Stomach (tissue), 9 donors: ENCODE measurements around the gene KIF3B. TPM values are rescaled to one million over a fixed set of nuclear protein-coding genes. Genes with fewer than 3 reads are reported as not detected.

Experiments
- DNase-seq, 2 donors: peaks; one replicate each; pipeline versions ENCODE4 v3.0.0 to v3.0.0-alpha.2; 2013 to 2019
- H3K27ac ChIP-seq, 5 donors: fragments of 200-600 bp in 4 of 5; sonication (generic) in 4 of 5; one replicate each; pipeline ENCODE4 v1.5.1; 2013 to 2019; ENCODE audit warnings: mild to moderate bottlenecking in 1 of 5, moderate library complexity in 1 of 5
- H3K27me3 ChIP-seq, 3 donors: fragments of 200-600 bp; sonication (generic); one replicate each; pipeline ENCODE4 v1.5.1; 2017 to 2019; ENCODE audit warnings: mixed run types in 1 of 3
- H3K36me3 ChIP-seq, 4 donors: fragments of 200-600 bp; sonication (generic); 1 replicate in 3 of 4; 2 replicates in 1 of 4; pipeline ENCODE4 v1.5.1; 2016 to 2019
- H3K4me1 ChIP-seq, 4 donors: fragments of 200-600 bp; sonication (generic); one replicate each; pipeline ENCODE4 v1.5.1; 2016 to 2019
- H3K4me3 ChIP-seq, 4 donors: fragments of 200-600 bp; sonication (generic) in 3 of 4; one replicate each; pipeline ENCODE4 v1.5.1; 2016 to 2019; ENCODE audit warnings: mild to moderate bottlenecking in 1 of 4
- H3K9me3 ChIP-seq, 4 donors: fragments of 200-600 bp; sonication (generic); one replicate each; pipeline ENCODE4 v1.5.1; 2016 to 2019
- CTCF ChIP-seq, 7 experiments: fragments of 450-650 bp in 4 of 7; fragments of 200-600 bp in 3 of 7; sonication (generic) in 3 of 7; IDR thresholded peaks; one replicate each; pipeline ENCODE4 v1.5.1; 2016 to 2019; ENCODE audit warnings: antibody characterized with exemption in 7 of 7, control low read depth in 2 of 7, mild to moderate bottlenecking in 1 of 7
- EP300 ChIP-seq: sonication (generic); formaldehyde crosslinking; IDR thresholded peaks from one replicate; pipeline ENCODE4 v1.6.1; 2017; ENCODE audit warnings: antibody characterized with exemption
- POLR2A ChIP-seq, 4 donors: fragments of 450-650 bp; IDR thresholded peaks; one replicate each; pipeline ENCODE4 v1.6.1; 2016; ENCODE audit warnings: antibody characterized with exemption in 4 of 4, control low read depth in 2 of 4, mild to moderate bottlenecking in 1 of 4, moderate library complexity in 1 of 4
- POLR2AphosphoS5 ChIP-seq, 3 donors: sonication (generic); formaldehyde crosslinking; IDR thresholded peaks; one replicate each; pipeline ENCODE4 v1.6.1; 2016; ENCODE audit warnings: antibody characterized with exemption in 3 of 3
- WGBS, 5 donors: extraction: QIAGEN DNeasy Blood & Tissue Kit in 3 of 5; methylation state at CpG; one replicate each; pipeline versions ENCODE4 v1.1.5 to v1.1.7; 2013 to 2018; 5-methylcytosine and 5-hydroxymethylcytosine counted together
- intact Hi-C: fragments of 100-400 bp; cut with DNase I; formaldehyde crosslinking; loops from one replicate; pipeline ENCODE4 v1.15.1; 2023; ENCODE audit warnings: low total_unique reads
- polyA plus RNA-seq, 3 donors: library from polyadenylated mRNA; stranded (reverse); fragments of 200-250 nt; gene quantifications; one replicate each; pipeline ENCODE4 v1.2.3, GENCODE V29; 2013
- total RNA-seq, 5 donors: library from RNA; depleted of rRNA; stranded (reverse); fragments of >200 nt; gene quantifications; one replicate each; pipeline versions ENCODE4 v1.1.0 to v1.2.3, GENCODE V29; 2014 to 2016
- donor health status: healthy with polysubstance abuse.
- donor health status: Bipolar disorder and iron deficiency.
- donor health status: healthy.

Gene KIF3B
- total and polyA plus RNA-seq, 8 donors: 5.3 to 29.1 (median 21.0) TPM

GRCh38 chr20:32238483-32239425 is 38.7 kb upstream of the KIF3B start:
- DNase-seq: no peak
- no peak overlapping the region for H3K27ac ChIP-seq
- 85 to 95% (median 89%) methylated on average over 7 to 9 of the region's 9 CpGs for WGBS, 5 donors
- H3K4me3 ChIP-seq: no peak overlapping the region
- H3K4me1 ChIP-seq: peaks cover 0 to 15% (median 9%) of the 10 kb centered on the region in 4 donors
- intact Hi-C loops: no loop called here
- H3K9me3 ChIP-seq: no peaks in the 10 kb centered on the region
- peaks cover under 1 to 35% (median 30%) of the 10 kb centered on the region in 4 donors for H3K36me3 ChIP-seq
- H3K27me3 ChIP-seq: no peaks in the 10 kb centered on the region
- no peak for TF ChIP-seq POLR2AphosphoS5 (IDR thresholded peaks at IDR 0.05)
- TF ChIP-seq EP300: no peak
- no peak for TF ChIP-seq CTCF (IDR thresholded peaks at IDR 0.05)
- TF ChIP-seq POLR2A (IDR thresholded peaks at IDR 0.05): no peak

- TF ChIP-seq POLR2AphosphoS5 (IDR thresholded peaks at IDR 0.05) (no peak), POLR2A (IDR thresholded peaks at IDR 0.05) (no peak), EP300 (no peak), CTCF (IDR thresholded peaks at IDR 0.05) (no peak)
- Histone ChIP-seq H3K9me3 (no peaks in the 10 kb centered on the region), H3K4me1 (peaks cover 0 to 9% (median 8%) of the 10 kb centered on the region in 4 donors), H3K4me3 (no peak overlapping the region), H3K27me3 (no peaks in the 10 kb centered on the region), H3K36me3 (peaks cover 0 to 21% (median 16%) of the 10 kb centered on the region in 4 donors), H3K27ac (no peak overlapping the region)
- 2 to 18% (median 11%) methylated on average over 1 of the region's 1 CpG for WGBS, 5 donors
- no peak for DNase-seq
- intact Hi-C loops: no loop called here
Measured at GRCh38 chr20:32240205-32240604, 37.2 kb upstream of the KIF3B start.

GRCh38 chr20:32241807-32242206 is 35.6 kb upstream of the KIF3B start:
- peaks cover 0 to 4% (median 0%) of the 10 kb centered on the region in 4 donors for H3K4me1 ChIP-seq
- TF ChIP-seq POLR2AphosphoS5 (IDR thresholded peaks at IDR 0.05): no peak
- TF ChIP-seq CTCF (IDR thresholded peaks at IDR 0.05): no peak
- no peak for TF ChIP-seq POLR2A (IDR thresholded peaks at IDR 0.05)
- TF ChIP-seq EP300: no peak
- 86 to 93% (median 89%) methylated on average over 4 of the region's 4 CpGs for WGBS, 5 donors
- H3K36me3 ChIP-seq: peaks cover 0 to 7% (median 3%) of the 10 kb centered on the region in 4 donors
- no peaks in the 10 kb centered on the region for H3K27me3 ChIP-seq
- H3K27ac ChIP-seq: no peak overlapping the region
- no peak overlapping the region for H3K4me3 ChIP-seq
- no peak for DNase-seq
- intact Hi-C loops: no loop called here
- no peaks in the 10 kb centered on the region for H3K9me3 ChIP-seq

- intact Hi-C loops: no loop called here
- 82 to 89% (median 85%) methylated on average over 6 of the region's 6 CpGs for WGBS, 5 donors
- Histone ChIP-seq H3K27me3 (no peaks in the 10 kb centered on the region), H3K4me3 (no peak overlapping the region), H3K36me3 (no peaks in the 10 kb centered on the region), H3K4me1 (peaks cover 0 to 4% (median 0%) of the 10 kb centered on the region in 4 donors), H3K9me3 (no peaks in the 10 kb centered on the region), H3K27ac (no peak overlapping the region)
- DNase-seq: no peak
- TF ChIP-seq POLR2AphosphoS5 (IDR thresholded peaks at IDR 0.05) (no peak), POLR2A (IDR thresholded peaks at IDR 0.05) (no peak), EP300 (no peak), CTCF (IDR thresholded peaks at IDR 0.05) (no peak)
Measured at GRCh38 chr20:32244150-32244823, 33.2 kb upstream of the KIF3B start.
